Mucosa of descending colon (tissue), 3 donors: ENCODE results near the gene ZNF729. TPM values are rescaled to one million over a fixed set of nuclear protein-coding genes. Genes with fewer than 3 reads are reported as not detected.

Source experiments
- ATAC-seq: fragments of 200-7000 bp; cut with Tn5 transposase; one replicate; pipeline ENCODE4 v1.9.1; 2020; ENCODE audit warnings: mild to moderate bottlenecking, moderate library complexity
- DNase-seq, 3 donors: peaks; one replicate each; pipeline ENCODE4 v3.0.0-alpha.2; 2020
- H3K36me3 ChIP-seq: fragments of 200-600 bp; one replicate; pipeline ENCODE4 v1.8.0; 2021; ENCODE audit warnings: low read depth, mild to moderate bottlenecking
- H3K4me1 ChIP-seq: fragments of 200-600 bp; one replicate; pipeline ENCODE4 v1.8.0; 2021; ENCODE audit warnings: low read depth, mild to moderate bottlenecking
- H3K4me3 ChIP-seq: fragments of 200-600 bp; one replicate; pipeline ENCODE4 v1.8.0; 2021; ENCODE audit warnings: mild to moderate bottlenecking
- H3K9me3 ChIP-seq: fragments of 200-600 bp; one replicate; pipeline ENCODE4 v1.8.0; 2021; ENCODE audit warnings: mild to moderate bottlenecking
- intact Hi-C, 2 donors: fragments of 100-400 bp; cut with DNase I in 1 of 2; cut with micrococcal nuclease in 1 of 2; formaldehyde crosslinking; loops; one replicate each; pipeline versions ENCODE4 v1.11.0 to v1.11.1; 2022; cut with DNase I, micrococcal nuclease
- long read RNA-seq, 2 donors: library from polyadenylated mRNA; unstranded; transcript quantifications; one replicate each; pipeline ENCODE4 v2.0.0, GENCODE V29; 2019 to 2021
- total RNA-seq, 3 donors: library from RNA; stranded (reverse); fragmentation: NEBNext Ultra II Directional in 2 of 3; extraction: Animal tissue kit (Norgen Biotek cat#: 25700) in 2 of 3; gene quantifications; one replicate each; pipeline versions ENCODE4 v1.2.1 to v1.2.4, GENCODE V29; 2021 to 2023
- TF ChIP-seq, protein P1 (sequence below): fragments of 200-600 bp; IDR thresholded peaks from one replicate; pipeline ENCODE4 v1.8.0; 2022; ENCODE audit warnings: antibody characterized with exemption, mild to moderate bottlenecking
- donor health status: DM: no; HTN: no; CAD: no; lungs with moderate emphysema.
- donor health status: DM: no; HTN: no; CAD: no.
- donor health status: DM: no; HTN: yes; CAD: no.

ZNF729 gene
- total RNA-seq = not detected
- long read RNA-seq, donor 1 = 0 reads
- long read RNA-seq, donor 2 = 0 reads

GRCh38 chr19:22286151-22286810 is at the start of gene ZNF729:
ZNF729 (plus strand) TSS chr19:22286441; CDS start chr19:22286526, 85 bp downstream.
- Histone ChIP-seq H3K9me3 (peaks cover 65% of the 10 kb centered on the region), H3K36me3 (no peaks in the 10 kb centered on the region), H3K4me3 (no peak within 1 kb of the TSS), H3K4me1 (no peaks in the 10 kb centered on the region)
- intact Hi-C loops = no loop called here
- TF ChIP-seq, protein P1, sequence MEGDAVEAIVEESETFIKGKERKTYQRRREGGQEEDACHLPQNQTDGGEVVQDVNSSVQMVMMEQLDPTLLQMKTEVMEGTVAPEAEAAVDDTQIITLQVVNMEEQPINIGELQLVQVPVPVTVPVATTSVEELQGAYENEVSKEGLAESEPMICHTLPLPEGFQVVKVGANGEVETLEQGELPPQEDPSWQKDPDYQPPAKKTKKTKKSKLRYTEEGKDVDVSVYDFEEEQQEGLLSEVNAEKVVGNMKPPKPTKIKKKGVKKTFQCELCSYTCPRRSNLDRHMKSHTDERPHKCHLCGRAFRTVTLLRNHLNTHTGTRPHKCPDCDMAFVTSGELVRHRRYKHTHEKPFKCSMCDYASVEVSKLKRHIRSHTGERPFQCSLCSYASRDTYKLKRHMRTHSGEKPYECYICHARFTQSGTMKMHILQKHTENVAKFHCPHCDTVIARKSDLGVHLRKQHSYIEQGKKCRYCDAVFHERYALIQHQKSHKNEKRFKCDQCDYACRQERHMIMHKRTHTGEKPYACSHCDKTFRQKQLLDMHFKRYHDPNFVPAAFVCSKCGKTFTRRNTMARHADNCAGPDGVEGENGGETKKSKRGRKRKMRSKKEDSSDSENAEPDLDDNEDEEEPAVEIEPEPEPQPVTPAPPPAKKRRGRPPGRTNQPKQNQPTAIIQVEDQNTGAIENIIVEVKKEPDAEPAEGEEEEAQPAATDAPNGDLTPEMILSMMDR = no peak
- no peak for DNase-seq
- no peak for ATAC-seq

GRCh38 chr19:22256856-22257255 is 29.4 kb upstream of the ZNF729 start:
- Histone ChIP-seq H3K4me3 (no peak overlapping the region), H3K4me1 (no peaks in the 10 kb centered on the region), H3K36me3 (no peaks in the 10 kb centered on the region), H3K9me3 (peaks cover 46% of the 10 kb centered on the region)
- intact Hi-C loops = no loop called here
- ATAC-seq (no peak), DNase-seq (no peak)
- TF ChIP-seq, protein P1 = no peak

DNA sequence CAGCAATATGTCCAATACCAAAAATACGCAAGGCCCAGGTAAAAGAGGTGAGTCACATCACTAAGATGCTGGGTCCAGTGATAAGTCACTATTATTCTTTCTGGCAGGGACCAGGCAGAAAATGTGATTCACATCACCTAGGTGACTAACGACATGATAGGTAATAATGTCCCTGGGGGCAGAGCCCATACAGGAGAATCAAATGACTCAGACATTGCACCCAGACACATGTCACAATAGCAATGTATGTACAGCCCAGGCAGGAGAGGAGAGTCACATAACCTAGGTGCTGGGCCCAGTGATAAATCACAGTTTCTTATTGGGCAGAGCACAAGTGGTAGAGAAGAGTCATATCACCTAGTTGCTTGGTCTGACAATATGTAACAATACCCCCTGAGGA is 28.9 kb upstream of the ZNF729 start:
- Histone ChIP-seq H3K4me1 (no peaks in the 10 kb centered on the region), H3K9me3 (peaks cover 51% of the 10 kb centered on the region), H3K36me3 (no peaks in the 10 kb centered on the region), H3K4me3 (no peak overlapping the region)
- DNase-seq (no peak), ATAC-seq (no peak)
- TF ChIP-seq, protein P1 = no peak
- intact Hi-C loops = no loop called here

DNA sequence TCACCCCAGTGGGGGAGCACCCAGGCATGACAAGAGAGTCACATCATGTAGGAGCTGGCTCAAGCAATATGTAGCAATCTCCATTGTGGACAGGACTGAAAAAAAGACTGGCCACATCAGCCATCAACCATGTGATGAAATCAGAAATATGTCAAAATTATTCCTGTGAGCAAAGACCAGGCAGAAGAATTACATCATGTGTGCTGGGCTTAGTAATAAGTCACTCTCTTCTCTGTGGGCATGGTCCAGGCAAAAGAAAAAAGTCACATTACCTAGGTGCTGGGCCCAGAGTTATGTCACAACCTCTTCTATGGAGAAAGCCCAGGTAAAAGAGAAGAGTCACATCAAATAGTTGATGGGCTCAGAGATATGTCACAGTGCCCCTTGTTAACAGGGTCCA is 28.3 kb upstream of the ZNF729 start:
- Histone ChIP-seq H3K36me3 (no peaks in the 10 kb centered on the region), H3K4me3 (no peak overlapping the region), H3K4me1 (no peaks in the 10 kb centered on the region), H3K9me3 (peaks cover 55% of the 10 kb centered on the region)
- TF ChIP-seq, protein P1 = no peak
- intact Hi-C loops = no loop called here
- no peak for ATAC-seq
- DNase-seq = no peak

- H3K4me1 ChIP-seq = no peaks in the 10 kb centered on the region
- peaks cover 70% of the 10 kb centered on the region for H3K9me3 ChIP-seq
- TF ChIP-seq, protein P1 = no peak
- intact Hi-C loops = no loop called here
- ATAC-seq (no peak), DNase-seq (no peak)
- no peaks in the 10 kb centered on the region for H3K36me3 ChIP-seq
- H3K4me3 ChIP-seq = no peak overlapping the region
These were observed 25.7 kb upstream of the ZNF729 start for GRCh38 chr19:22260499-22260898.
